Activated naive CD4-positive, alpha-beta T cell treated with anti-CD3 and anti-CD28 coated beads, Interleukin-2, amount 50 U/mL, for 72 hours (primary cell): ENCODE measurements around the gene HAUS5. TPM values are rescaled to one million over a fixed set of nuclear protein-coding genes. Genes with fewer than 3 reads are reported as not detected.
A peak's percentile ranks its signal among the peaks of the same experiment; 100 is the strongest.
"Not testable (repeated sequence)": the region's sequence is repeated elsewhere in the genome, so short reads cannot be mapped to it uniquely, and the experiment has no call there.

Source experiments
- ATAC-seq, 2 donors: fragments of 150-1000 bp; cut with Tn5 transposase; 2 replicates each; pipeline ENCODE4 v1.10.0; 2021; ENCODE audit warnings: mild to moderate bottlenecking in 2 of 2, moderate library complexity in 2 of 2
- DNase-seq, 2 donors: peaks; one replicate each; pipeline ENCODE4 v3.0.0; 2021 to 2022; ENCODE audit warnings: low spot score in 2 of 2
- H3K27ac Mint-ChIP-seq, 2 donors: one replicate each; pipeline ENCODE4 v1.8.0; 2022; ENCODE audit warnings: mild to moderate bottlenecking in 2 of 2, mixed read lengths in 2 of 2
- H3K36me3 Mint-ChIP-seq, 2 donors: one replicate each; pipeline ENCODE4 v1.8.0; 2022; ENCODE audit warnings: mixed read lengths in 2 of 2
- H3K9me3 Mint-ChIP-seq, 2 donors: one replicate each; pipeline ENCODE4 v1.8.0; 2022; ENCODE audit warnings: mixed read lengths in 2 of 2
- total RNA-seq, 2 donors: library from RNA; stranded (reverse); gene quantifications; one replicate each; pipeline ENCODE4 v1.2.3, GENCODE V29; 2022

HAUS5 gene, protein sequence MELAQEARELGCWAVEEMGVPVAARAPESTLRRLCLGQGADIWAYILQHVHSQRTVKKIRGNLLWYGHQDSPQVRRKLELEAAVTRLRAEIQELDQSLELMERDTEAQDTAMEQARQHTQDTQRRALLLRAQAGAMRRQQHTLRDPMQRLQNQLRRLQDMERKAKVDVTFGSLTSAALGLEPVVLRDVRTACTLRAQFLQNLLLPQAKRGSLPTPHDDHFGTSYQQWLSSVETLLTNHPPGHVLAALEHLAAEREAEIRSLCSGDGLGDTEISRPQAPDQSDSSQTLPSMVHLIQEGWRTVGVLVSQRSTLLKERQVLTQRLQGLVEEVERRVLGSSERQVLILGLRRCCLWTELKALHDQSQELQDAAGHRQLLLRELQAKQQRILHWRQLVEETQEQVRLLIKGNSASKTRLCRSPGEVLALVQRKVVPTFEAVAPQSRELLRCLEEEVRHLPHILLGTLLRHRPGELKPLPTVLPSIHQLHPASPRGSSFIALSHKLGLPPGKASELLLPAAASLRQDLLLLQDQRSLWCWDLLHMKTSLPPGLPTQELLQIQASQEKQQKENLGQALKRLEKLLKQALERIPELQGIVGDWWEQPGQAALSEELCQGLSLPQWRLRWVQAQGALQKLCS
- total RNA-seq: 10 to 100 TPM; 44.2 to 44.5 TPM

DNA sequence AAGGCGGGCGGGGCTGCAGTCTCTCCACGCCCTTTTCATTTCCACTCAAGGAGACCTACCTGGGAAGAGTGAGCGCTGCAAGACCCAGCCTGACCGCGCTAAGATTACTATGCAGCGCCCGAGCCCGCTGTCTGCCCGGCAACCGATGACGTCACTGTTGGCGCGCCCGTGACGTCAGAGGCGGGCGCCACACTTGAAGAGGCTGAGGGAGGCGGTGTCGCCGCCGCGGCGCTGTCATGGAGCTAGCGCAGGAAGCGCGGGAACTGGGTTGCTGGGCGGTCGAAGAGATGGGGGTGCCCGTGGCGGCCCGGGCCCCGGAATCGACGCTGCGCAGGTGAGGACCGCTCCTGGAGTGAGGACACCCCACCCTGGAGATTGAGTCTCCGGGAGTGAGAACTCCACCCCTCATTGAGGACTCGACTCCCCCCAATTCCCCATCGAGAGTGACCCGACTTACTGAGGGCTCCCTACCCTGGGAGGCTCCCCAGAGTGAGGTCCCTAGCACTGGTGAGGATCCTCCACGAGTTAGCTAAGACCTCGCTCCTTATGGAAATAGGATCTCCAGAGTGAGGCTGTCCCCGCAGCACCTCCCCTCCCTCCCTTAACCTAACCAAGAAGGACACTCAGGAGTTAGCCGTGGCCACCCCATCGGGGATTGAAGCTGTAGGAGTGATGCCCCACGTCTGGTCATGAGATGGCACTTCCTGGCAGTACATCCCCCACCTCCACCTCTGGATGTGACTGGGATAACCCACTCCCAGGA is at the start of gene HAUS5:
Gene HAUS5, plus strand, starts transcription at position 177 of the 763 bp plus-strand sequence. Its CDS starts 60 bp downstream, at position 237.
- DNase-seq (peak; percentile 94 to 99), ATAC-seq (peak; percentile 95 to 98)
- Mint-ChIP-seq H3K9me3 (peaks cover 0 to 7% of the 10 kb centered on the region in 2 donors), H3K27ac (peak within 1 kb of the TSS; percentile 92 to 96), H3K36me3 (peaks cover 11 to 16% of the 10 kb centered on the region in 2 donors)

DNA sequence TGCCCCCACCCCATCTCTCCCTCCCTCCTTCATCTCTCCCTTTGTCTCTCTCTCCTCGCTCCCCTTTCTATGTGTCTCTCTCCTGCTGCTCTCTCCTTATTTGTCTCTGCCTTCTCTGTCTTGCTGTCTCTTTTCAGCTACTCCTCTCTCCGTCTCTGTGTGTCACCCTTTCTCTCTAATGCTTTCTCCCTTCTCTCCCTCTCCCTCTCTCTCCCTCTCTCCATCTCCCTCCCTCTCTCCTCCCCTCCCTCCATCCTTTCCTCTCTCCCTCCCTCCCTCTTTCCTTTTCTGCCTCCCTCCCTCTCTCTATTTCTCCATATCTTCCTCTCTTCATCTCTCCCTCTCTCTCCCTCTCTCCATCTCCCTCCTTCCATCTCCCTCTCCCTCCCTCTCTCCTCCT is 49.8 kb upstream of the HAUS5 start:
- no peak for ATAC-seq

DNA sequence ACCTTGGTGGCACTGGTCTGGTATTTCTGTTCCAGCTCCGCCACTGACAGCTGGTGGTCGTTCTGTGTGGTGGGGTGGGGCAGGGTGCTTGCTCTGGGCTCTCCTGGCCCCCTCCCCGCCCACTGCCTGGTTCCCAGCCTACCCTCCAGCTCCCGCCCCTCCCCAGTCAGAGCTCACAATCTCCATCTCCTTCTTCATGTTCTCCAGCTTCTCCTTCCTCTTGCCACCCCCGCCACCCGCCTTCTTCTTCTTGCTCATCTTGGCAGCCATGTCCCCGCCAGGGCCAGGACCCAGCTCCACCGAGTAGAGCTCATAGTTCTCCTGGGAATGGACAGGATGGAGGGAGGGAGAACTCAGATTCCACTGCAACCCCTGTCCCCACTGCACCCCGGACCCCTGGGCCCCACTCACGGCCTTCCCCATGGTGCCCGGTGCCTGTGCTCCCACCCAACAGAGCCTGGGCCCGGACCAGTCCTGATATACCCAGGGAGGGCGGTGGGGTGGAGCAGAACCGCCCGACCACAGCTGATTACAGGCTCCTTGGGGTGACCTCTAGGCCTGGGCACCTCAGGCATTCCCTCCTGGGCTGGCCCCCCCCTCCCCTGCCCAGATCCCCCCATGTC is 49.2 kb upstream of the HAUS5 start, which contains the start of gene ATP4A:
Gene ATP4A, minus strand, starts transcription at position 452 of the 623 bp plus-strand sequence. Its CDS starts 29 bp downstream, at position 423.
- Mint-ChIP-seq H3K9me3 (no peaks in the 10 kb centered on the region), H3K36me3 (no peaks in the 10 kb centered on the region), H3K27ac (no peak within 1 kb of the TSS)
- no peak for ATAC-seq
- no peak for DNase-seq

More for the DNA sequence above, 49.8 kb upstream of the HAUS5 start:
- H3K27ac Mint-ChIP-seq: no peak overlapping the region
- DNase-seq: no peak
- no peaks in the 10 kb centered on the region for H3K36me3 Mint-ChIP-seq
- no peaks in the 10 kb centered on the region for H3K9me3 Mint-ChIP-seq

DNA sequence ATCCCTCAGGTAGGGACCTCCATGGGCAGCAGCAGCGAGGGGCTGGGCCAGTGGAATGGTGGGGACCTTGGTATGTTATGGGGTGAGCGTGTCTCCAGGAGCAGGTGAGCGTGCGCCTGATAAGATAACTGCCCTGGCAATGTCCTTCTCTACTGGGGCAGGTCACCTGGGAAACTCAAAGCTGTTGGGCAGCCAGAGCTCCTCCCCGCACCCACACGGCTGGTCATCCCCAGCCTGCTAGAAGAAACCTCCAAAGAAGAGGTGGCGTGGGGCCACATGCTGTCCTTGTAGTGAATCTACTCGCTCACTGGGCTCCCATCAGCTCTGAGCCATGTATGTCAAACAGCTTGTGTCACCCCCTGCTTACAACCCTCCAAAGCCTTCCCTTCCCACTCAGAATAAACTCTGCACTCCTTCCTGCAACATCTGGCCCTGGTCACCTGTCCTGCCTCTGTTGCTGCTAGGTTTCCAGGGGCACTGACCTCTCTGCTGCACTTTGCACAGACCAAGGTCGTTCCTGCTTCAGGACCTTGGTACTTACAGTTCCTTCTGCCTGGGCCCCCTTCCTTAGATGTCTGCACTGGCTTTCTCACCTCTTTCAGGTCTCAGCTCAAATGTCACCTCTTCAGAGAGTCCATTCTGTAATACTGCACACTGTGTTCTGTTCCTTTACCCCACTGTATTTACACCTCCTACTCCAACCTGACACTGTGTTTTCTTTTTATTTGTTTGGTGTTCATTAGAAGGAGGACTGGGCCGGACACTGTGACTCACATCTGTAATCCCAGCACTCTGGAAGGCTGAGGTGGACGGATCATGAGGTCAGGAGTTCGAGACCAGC is 47.3 kb upstream of the HAUS5 start:
- H3K27ac Mint-ChIP-seq: no peak overlapping the region
- ATAC-seq (no peak), DNase-seq (no peak)
- H3K9me3 Mint-ChIP-seq: no peaks in the 10 kb centered on the region
- no peaks in the 10 kb centered on the region for H3K36me3 Mint-ChIP-seq

DNA sequence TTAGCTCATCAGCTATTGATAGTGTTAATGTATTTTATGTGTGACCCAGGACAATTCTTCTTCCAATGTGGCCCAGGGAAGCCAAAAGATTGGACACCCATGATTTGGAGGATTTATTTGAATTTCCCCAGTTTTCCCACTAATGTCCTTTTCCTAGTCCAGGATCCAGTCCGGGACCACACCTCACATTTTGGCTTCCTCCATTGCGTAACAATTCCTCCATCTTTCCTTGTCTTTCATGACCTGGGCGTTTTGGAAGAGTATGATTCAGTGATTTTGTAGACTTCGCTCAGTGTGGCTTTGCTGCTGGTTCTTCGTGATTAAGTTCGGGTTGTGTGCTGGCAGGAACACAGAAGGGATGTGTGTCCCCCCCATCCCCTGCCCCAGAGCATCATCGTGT is 45.8 kb upstream of the HAUS5 start:
- ATAC-seq (no peak), DNase-seq (no peak)
- Mint-ChIP-seq H3K9me3 (no peaks in the 10 kb centered on the region), H3K36me3 (no peaks in the 10 kb centered on the region), H3K27ac (no peak overlapping the region)

DNA sequence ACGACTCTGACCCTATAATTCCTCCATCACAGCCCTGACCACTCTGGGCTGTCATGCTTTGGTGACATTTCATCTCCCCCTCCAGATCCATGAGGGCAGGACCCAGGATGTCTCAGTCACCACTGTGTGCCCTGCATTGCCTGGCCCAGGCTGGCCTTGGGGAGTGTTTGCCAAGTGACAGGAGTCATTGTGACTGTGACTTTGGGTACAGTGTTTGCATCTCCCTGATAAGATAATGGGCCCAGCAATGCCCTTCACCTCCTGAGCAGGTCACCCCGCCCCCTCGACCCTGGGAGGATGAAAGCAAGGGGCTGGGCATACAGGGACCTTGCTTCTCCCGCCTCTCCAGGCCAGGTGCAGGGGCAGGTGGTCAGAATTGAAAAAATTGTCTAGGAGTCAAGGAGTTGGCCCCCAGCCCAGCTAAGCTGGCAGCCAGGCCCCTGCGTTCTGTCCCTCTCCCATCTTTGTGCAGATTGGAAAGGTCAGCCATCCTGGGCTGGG is 43.2 kb upstream of the HAUS5 start:
- no peaks in the 10 kb centered on the region for H3K36me3 Mint-ChIP-seq
- no peak for ATAC-seq
- H3K9me3 Mint-ChIP-seq: no peaks in the 10 kb centered on the region
- no peak overlapping the region for H3K27ac Mint-ChIP-seq
- no peak for DNase-seq

DNA sequence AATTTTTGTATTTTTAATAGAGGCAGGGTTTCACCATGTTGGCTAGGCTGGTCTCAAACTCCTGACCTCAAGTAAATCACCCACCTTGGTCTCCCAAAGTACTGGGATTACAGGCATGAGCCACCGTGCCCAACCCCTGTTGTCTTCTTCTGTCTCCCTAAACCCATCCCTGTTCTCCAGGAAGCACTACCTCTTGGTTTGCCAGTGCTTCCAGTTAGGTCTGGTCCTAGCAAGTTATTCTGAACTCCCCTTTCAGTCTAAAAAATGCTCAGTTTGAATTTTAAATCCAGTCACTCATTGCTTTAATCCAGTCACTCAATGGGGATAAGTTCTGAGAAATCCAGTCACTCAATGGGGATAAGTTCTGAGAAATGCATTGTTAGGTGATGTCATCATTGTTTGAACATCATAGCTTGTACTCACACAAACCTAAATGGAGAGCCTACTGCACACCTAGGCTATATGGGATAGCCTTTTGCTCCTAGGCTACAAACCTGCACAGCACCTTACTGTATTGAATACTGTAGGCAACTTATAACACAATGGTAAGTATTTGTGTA is 41.0 kb upstream of the HAUS5 start:
- H3K9me3 Mint-ChIP-seq: peaks cover 11 to 19% of the 10 kb centered on the region in 2 donors
- no peak for DNase-seq
- peaks cover 12 to 14% of the 10 kb centered on the region in 2 donors for H3K36me3 Mint-ChIP-seq
- ATAC-seq: no peak
- no peak overlapping the region for H3K27ac Mint-ChIP-seq

DNA sequence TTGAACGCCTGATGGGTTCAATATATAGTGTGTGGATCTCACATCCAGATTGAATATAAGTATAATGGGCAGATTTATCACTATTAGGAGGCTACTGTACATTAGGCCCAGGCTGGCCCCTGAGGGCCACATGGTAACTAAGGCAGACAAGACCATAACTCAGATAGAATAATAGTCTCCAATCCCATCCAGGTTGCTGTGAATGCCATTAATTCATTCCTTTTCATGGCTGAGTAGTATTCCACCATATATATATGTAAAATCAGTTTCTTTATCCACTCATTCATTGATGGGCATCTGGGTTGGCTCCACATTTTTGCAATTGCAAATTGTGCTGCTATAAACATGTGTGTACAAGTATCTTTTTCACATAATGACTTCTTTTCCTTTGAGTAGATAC is 34.6 kb upstream of the HAUS5 start:
- ATAC-seq: no peak
- Mint-ChIP-seq H3K27ac (no peak overlapping the region), H3K9me3 (peaks cover 18 to 27% of the 10 kb centered on the region in 2 donors), H3K36me3 (peaks cover 26 to 27% of the 10 kb centered on the region in 2 donors)
- DNase-seq: no peak

DNA sequence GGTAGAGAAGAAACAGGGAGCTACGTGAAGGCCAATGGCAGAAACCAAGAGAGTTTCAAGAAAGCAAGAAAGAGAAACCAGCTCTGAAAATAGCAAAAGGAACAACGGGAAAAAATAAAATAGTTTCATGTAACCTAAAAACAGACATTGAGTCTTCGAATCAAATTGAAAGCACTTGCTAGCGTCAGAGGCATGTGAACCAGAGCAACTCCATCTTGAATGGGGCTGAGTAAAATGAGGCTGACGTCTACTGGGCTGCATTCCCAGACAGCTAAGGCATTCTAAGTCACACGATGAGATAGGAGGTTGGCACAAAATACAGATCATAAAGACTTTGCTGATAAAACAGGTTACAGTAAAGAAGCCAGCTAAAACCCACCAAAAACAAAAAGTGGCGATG is 33.8 kb upstream of the HAUS5 start:
- Mint-ChIP-seq H3K27ac (no peak overlapping the region), H3K36me3 (peaks cover 26 to 27% of the 10 kb centered on the region in 2 donors), H3K9me3 (peaks cover 23 to 27% of the 10 kb centered on the region in 2 donors)
- no peak for DNase-seq
- no peak for ATAC-seq

DNA sequence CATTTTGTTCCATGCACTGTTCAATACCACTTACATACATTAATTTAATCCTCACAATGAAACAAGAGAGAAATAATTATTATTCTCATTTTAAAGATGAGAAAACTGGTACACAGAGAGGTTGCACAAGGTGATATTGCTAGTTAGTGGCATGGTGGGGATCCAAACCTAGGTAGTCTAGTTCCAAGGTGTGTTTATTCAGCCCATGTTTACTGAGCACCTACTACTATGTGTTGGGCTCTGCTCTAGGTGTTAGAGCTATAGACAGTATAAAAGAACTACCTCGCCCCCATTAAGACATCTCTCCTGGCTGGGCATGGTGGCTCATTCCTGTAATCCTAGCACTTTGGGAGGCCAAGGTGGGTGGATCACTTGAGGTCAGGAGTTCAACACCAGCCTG is 29.8 kb upstream of the HAUS5 start:
- Mint-ChIP-seq H3K36me3 (peaks cover 2% of the 10 kb centered on the region in 2 donors), H3K9me3 (peaks cover 0 to 5% of the 10 kb centered on the region in 2 donors), H3K27ac (no peak overlapping the region)
- ATAC-seq: no peak
- DNase-seq: no peak

DNA sequence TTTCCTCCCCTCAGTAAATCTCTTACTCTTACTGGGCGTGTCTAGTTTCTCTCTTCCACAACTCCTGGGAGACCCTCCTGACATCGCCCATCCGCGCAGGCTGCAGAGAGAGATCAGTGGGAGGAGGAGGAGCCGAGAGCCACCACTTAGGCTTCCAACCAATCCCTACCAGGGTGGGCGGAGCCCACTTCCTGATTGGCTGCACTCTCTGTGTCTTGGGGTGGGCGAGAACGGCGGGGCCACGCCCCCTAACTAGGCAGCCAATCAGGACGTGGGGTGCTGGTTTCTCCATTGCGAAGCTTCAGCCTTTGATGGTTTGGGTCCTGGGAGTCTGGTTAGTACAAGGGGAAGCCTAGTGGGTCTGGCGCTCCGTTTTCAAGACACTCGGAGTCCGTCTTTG is 26.7 kb upstream of the HAUS5 start, which contains the start of gene PMIS2:
Gene PMIS2, plus strand, starts transcription at position 326 of the 400 bp plus-strand sequence. CDS start 87 bp downstream, outside the sequence.
- Mint-ChIP-seq H3K36me3 (no peaks in the 10 kb centered on the region), H3K27ac (no peak within 1 kb of the TSS), H3K9me3 (peaks cover 0 to 5% of the 10 kb centered on the region in 2 donors)
- ATAC-seq (peak in 1 of 2 donors; percentile 65), DNase-seq (no peak)

DNA sequence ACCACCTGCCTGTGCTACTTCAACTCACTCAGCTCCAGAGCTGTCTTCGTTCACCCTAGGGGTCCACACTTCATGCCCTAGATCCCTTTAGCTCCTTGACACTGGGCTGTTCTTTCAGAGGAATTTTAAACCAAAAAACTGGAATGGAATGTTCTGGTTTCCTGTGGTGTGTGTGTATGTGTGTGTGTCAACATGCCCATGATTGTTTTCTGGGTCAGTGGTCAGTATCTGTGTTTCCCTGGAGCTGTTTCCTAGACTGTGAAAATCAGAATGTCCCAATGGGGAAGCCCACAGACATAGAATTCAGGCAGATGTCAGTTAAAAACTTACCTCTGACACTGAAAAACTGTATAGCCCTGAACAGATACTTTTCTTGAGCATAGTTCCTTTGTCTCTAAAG is 25.2 kb upstream of the HAUS5 start:
- Mint-ChIP-seq H3K36me3 (no peaks in the 10 kb centered on the region), H3K27ac (no peak overlapping the region), H3K9me3 (peaks cover 0 to 5% of the 10 kb centered on the region in 2 donors)
- no peak for DNase-seq
- no peak for ATAC-seq

DNA sequence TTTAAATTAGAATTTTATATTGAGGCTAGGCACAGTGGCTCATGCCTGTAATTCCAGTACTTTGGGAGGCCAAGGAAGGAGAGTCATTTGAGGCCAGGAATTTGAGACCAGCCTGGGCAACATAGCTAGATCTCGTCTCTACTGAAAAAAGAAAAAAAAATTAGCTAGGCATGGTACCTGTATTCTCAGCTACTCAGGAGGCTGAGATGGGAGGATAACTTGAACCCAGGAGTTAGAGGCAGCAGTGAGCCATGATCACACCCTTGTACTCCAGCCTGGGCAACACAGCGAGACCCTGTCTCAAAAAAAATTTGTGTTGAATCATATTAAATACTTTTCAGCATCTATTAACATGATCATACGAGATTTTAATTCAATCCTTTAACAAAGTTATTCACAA is 21.7 kb upstream of the HAUS5 start:
- Mint-ChIP-seq H3K9me3 (no peaks in the 10 kb centered on the region), H3K27ac (no peak overlapping the region), H3K36me3 (no peaks in the 10 kb centered on the region)
- DNase-seq: no peak
- no peak for ATAC-seq

DNA sequence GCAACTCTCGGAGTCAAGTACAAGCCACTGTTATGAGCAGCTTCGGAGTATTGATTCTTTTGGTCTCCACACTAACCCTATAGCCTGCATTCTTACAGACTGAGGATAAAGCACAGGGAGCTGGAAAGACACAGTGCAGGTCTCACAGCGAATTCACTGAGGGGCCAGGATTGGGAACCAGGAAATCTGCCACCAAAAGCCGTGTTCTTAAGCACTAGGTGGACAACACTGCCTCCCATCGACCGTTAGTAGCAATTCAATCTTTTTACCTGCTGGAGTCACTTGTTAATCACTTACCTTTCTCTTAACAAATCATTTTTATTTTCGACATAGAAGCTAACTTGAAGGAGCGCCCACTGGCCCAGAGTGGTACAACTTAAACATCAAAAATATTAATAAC is 20.3 kb upstream of the HAUS5 start:
- DNase-seq (no peak), ATAC-seq (no peak)
- Mint-ChIP-seq H3K9me3 (no peaks in the 10 kb centered on the region), H3K27ac (peak overlapping the region in 1 of 2 donors; percentile 50), H3K36me3 (no peaks in the 10 kb centered on the region)

DNA sequence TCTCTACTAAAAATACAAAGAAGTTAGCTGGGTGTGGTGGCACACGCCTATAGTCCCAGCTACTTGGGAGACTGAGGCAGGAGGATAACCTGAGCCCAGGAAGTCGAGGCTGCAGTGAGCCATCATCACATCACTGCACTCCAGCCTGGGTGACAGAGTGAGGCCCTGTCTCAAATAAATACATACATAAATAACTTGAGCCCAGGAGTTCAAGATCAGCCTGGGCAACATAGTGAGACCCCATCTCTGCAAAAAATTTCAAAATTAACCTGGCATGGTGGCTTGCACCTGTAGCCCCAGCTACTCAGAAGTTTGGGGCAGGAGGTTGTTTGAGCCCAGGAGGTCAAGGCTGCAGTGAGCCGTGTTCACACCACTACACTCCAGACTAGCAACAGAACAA is 17.5 kb upstream of the HAUS5 start:
- not testable (repeated sequence) for ATAC-seq, DNase-seq, H3K36me3 Mint-ChIP-seq, H3K9me3 Mint-ChIP-seq, H3K27ac Mint-ChIP-seq
